WTC11 (cell line): ENCODE data around the gene HHEX.

ENCODE experiments used
- ATF3 ChIP-seq: sonication (generic); formaldehyde crosslinking; conservative IDR thresholded peaks from 2 replicates; pipeline ENCODE4 v1.8.1; 2022; ENCODE audit warnings: mild to moderate bottlenecking, missing genetic modification reagents
- CTCF ChIP-seq: fragments of 200-600 bp; IDR thresholded peaks from 2 replicates; pipeline ENCODE4 v1.8.0; 2022; ENCODE audit warnings: antibody characterized with exemption
- E2F1 ChIP-seq: sonication (generic); formaldehyde crosslinking; IDR thresholded peaks from 2 replicates; pipeline ENCODE4 v1.8.0; 2022; ENCODE audit warnings: mild to moderate bottlenecking, missing genetic modification reagents
- IRF2 ChIP-seq: sonication (generic); formaldehyde crosslinking; IDR thresholded peaks from 2 replicates; pipeline ENCODE4 v1.8.0; 2022; ENCODE audit warnings: low read depth, missing genetic modification reagents, borderline replicate concordance
- JUN ChIP-seq: sonication (generic); formaldehyde crosslinking; IDR thresholded peaks from 2 replicates; pipeline ENCODE4 v1.8.0; 2023; ENCODE audit warnings: mild to moderate bottlenecking, missing genetic modification reagents
- NFE2L1 ChIP-seq: sonication (generic); formaldehyde crosslinking; IDR thresholded peaks from 2 replicates; pipeline ENCODE4 v1.8.1; 2023; ENCODE audit warnings: missing genetic modification reagents
- USF2 ChIP-seq: sonication (generic); formaldehyde crosslinking; IDR thresholded peaks from 2 replicates; pipeline ENCODE4 v1.8.1; 2023; ENCODE audit warnings: mild to moderate bottlenecking, missing genetic modification reagents, moderate library complexity
- ZNF512 ChIP-seq: sonication (generic); formaldehyde crosslinking; IDR thresholded peaks from 2 replicates; pipeline ENCODE4 v1.8.1; 2022; ENCODE audit warnings: missing genetic modification reagents, borderline replicate concordance

GRCh38 chr10:92732958-92733357 is 43.2 kb downstream of the HHEX start:
- TF ChIP-seq CTCF, result no peak
- TF ChIP-seq NFE2L1 (CRISPR knock-in tag), result no peak
- no peak for TF ChIP-seq ZNF512 (CRISPR knock-in tag)
- no peak for TF ChIP-seq IRF2
- no peak for TF ChIP-seq JUN (CRISPR knock-in tag)
- TF ChIP-seq USF2 (CRISPR knock-in tag), result no peak
- TF ChIP-seq E2F1, result no peak
- TF ChIP-seq ATF3 (CRISPR knock-in tag), result no peak
